Stimulated activated CD8-positive, alpha-beta memory T cell treated with anti-CD3 and anti-CD28 coated beads, Interleukin-7, amount 100 ng/mL, for 48 hours (primary cell): ENCODE data around the gene FBXL15.

Experiments used
- DNase-seq, 2 donors: peaks; one replicate each; pipeline ENCODE4 v3.0.0-alpha.2; 2020; ENCODE audit warnings: low read depth in 1 of 2; ENCODE audit errors: extremely low read depth in 1 of 2

The FBXL15 gene

GRCh38 chr10:102424916-102425315 lies 4.3 kb downstream of the FBXL15 start:
- DNase-seq: no peak

GRCh38 chr10:102425444-102425843 lies 4.8 kb downstream of the FBXL15 start:
- DNase-seq: no peak

- DNase-seq: no peak
These were observed 6.2 kb downstream of the FBXL15 start for GRCh38 chr10:102426803-102427287.

GRCh38 chr10:102429468-102429867 lies 8.8 kb downstream of the FBXL15 start:
- DNase-seq: no peak

GRCh38 chr10:102431452-102432124 lies 11.0 kb downstream of the FBXL15 start:
- DNase-seq: no peak

GRCh38 chr10:102432162-102432950 lies 11.7 kb downstream of the FBXL15 start, which contains the start of gene CUEDC2:
Gene CUEDC2, minus strand, starts transcription at chr10:102432574. Its CDS starts 7,386 bp downstream, at chr10:102425188.
- DNase-seq: peak; percentile 90 to 93

GRCh38 chr10:102433619-102434046 lies 13.0 kb downstream of the FBXL15 start:
- no peak for DNase-seq

GRCh38 chr10:102434394-102435132 lies 13.9 kb downstream of the FBXL15 start:
- DNase-seq: no peak

- DNase-seq: no peak
These were observed 14.5 kb downstream of the FBXL15 start for GRCh38 chr10:102435133-102435497.

GRCh38 chr10:102435529-102436233 lies 15.0 kb downstream of the FBXL15 start:
- peak in 1 of 2 donors; percentile 50 for DNase-seq

- DNase-seq: no peak
These were observed 15.7 kb downstream of the FBXL15 start for GRCh38 chr10:102436312-102436711.

GRCh38 chr10:102437515-102437914 lies 16.9 kb downstream of the FBXL15 start:
- no peak for DNase-seq

- DNase-seq: no peak
These were observed 17.7 kb downstream of the FBXL15 start for GRCh38 chr10:102438374-102438773.

- DNase-seq: no peak
These were observed 24.2 kb downstream of the FBXL15 start for GRCh38 chr10:102444851-102445250.

GRCh38 chr10:102449321-102450123 lies 28.9 kb downstream of the FBXL15 start:
- DNase-seq: peak; percentile 66 to 83

- DNase-seq: no peak
These were observed 29.4 kb downstream of the FBXL15 start for GRCh38 chr10:102450124-102450373.

GRCh38 chr10:102450374-102451104 lies 29.9 kb downstream of the FBXL15 start:
- peak; percentile 74 to 83 for DNase-seq

- no peak for DNase-seq
These were observed 30.7 kb downstream of the FBXL15 start, which contains the start of gene C10orf95 for GRCh38 chr10:102451105-102451969. Gene C10orf95, minus strand, starts transcription at chr10:102451543. Its CDS starts 450 bp downstream, at chr10:102451093.
